Glutamatergic neuron (in vitro differentiated cells): ENCODE results near the gene DOK3. TPM values are rescaled to one million over a fixed set of nuclear protein-coding genes. Genes with fewer than 3 reads are reported as not detected.
A peak's percentile ranks its signal among the peaks of the same experiment; 100 is the strongest.

ENCODE experiments used
- DNase-seq: peaks from one replicate; pipeline ENCODE4 v3.0.0; 2022
- H3K27ac Mint-ChIP-seq: one replicate; pipeline ENCODE4 v1.8.0; 2020; ENCODE audit warnings: mild to moderate bottlenecking, mixed read lengths, inconsistent platforms; ENCODE audit not compliant: unreplicated experiment
- H3K27me3 Mint-ChIP-seq: one replicate; pipeline ENCODE4 v1.8.0; 2020; ENCODE audit warnings: mild to moderate bottlenecking, moderate library complexity, mixed read lengths, inconsistent platforms; ENCODE audit not compliant: unreplicated experiment
- H3K36me3 Mint-ChIP-seq: one replicate; pipeline ENCODE4 v1.8.0; 2020; ENCODE audit warnings: mild to moderate bottlenecking, mixed read lengths, inconsistent platforms; ENCODE audit not compliant: unreplicated experiment
- H3K4me1 Mint-ChIP-seq: one replicate; pipeline ENCODE4 v1.8.0; 2020; ENCODE audit warnings: mild to moderate bottlenecking, low read depth, mixed read lengths, inconsistent platforms; ENCODE audit not compliant: unreplicated experiment
- H3K4me3 Mint-ChIP-seq: one replicate; pipeline ENCODE4 v1.8.0; 2020; ENCODE audit warnings: mild to moderate bottlenecking, mixed read lengths, inconsistent platforms; ENCODE audit not compliant: unreplicated experiment
- H3K9me3 Mint-ChIP-seq: one replicate; pipeline ENCODE4 v1.8.0; 2020; ENCODE audit warnings: mild to moderate bottlenecking, moderate library complexity, mixed read lengths, inconsistent platforms; ENCODE audit not compliant: unreplicated experiment
- CTCF ChIP-seq: fragments of 200-600 bp; sonication (generic); IDR thresholded peaks from one replicate; pipeline ENCODE4 v1.5.0; 2021; ENCODE audit not compliant: partially characterized antibody, unreplicated experiment
- total RNA-seq: library from RNA; stranded (reverse); fragmentation: NEBNext Ultra II Directional; extraction: Animal tissue kit (Norgen Biotek cat#: 25700); gene quantifications from one replicate; pipeline ENCODE4 v1.2.1, GENCODE V29; 2021; ENCODE audit not compliant: unreplicated experiment

Gene DOK3
- total RNA-seq, 1 donor from 2014 or later, result 29.2 TPM

- H3K4me3 Mint-ChIP-seq, result peak within 1 kb of the TSS; percentile 85
- H3K36me3 Mint-ChIP-seq, result no peaks in the 10 kb centered on the region
- peak; percentile 97 for DNase-seq
- peaks cover 15% of the 10 kb centered on the region for H3K9me3 Mint-ChIP-seq
- peaks cover 39% of the 10 kb centered on the region for H3K4me1 Mint-ChIP-seq
- peak within 1 kb of the TSS; percentile 92 for H3K27ac Mint-ChIP-seq
- TF ChIP-seq CTCF, result no peak
- peaks cover 21% of the 10 kb centered on the region for H3K27me3 Mint-ChIP-seq
Observed at GRCh38 chr5:177497292-177498012, 12.2 kb downstream of the DOK3 start, which contains the start of gene PDLIM7. TSS of gene PDLIM7 (minus strand) at chr5:177497604. CDS start at chr5:177496512, 1,092 bp downstream.

GRCh38 chr5:177496727-177497291, 12.8 kb downstream of the DOK3 start:
- Mint-ChIP-seq H3K36me3 (no peaks in the 10 kb centered on the region), H3K4me1 (peaks cover 32% of the 10 kb centered on the region), H3K9me3 (peaks cover 10% of the 10 kb centered on the region), H3K4me3 (peak overlapping the region; percentile 85), H3K27me3 (peaks cover 15% of the 10 kb centered on the region), H3K27ac (peak overlapping the region; percentile 92)
- peak; percentile 86 for DNase-seq
- TF ChIP-seq CTCF, result no peak

- H3K4me1 Mint-ChIP-seq, result peaks cover 27% of the 10 kb centered on the region
- H3K27me3 Mint-ChIP-seq, result peaks cover 15% of the 10 kb centered on the region
- peak; percentile 34 for TF ChIP-seq CTCF
- no peak for DNase-seq
- H3K9me3 Mint-ChIP-seq, result peaks cover 10% of the 10 kb centered on the region
- peak overlapping the region; percentile 92 for H3K27ac Mint-ChIP-seq
- peak overlapping the region; percentile 85 for H3K4me3 Mint-ChIP-seq
- no peaks in the 10 kb centered on the region for H3K36me3 Mint-ChIP-seq
Observed at GRCh38 chr5:177496070-177496726, 13.4 kb downstream of the DOK3 start.

- peak overlapping the region; percentile 92 for H3K27ac Mint-ChIP-seq
- TF ChIP-seq CTCF, result no peak
- H3K27me3 Mint-ChIP-seq, result peaks cover 16% of the 10 kb centered on the region
- peaks cover 10% of the 10 kb centered on the region for H3K9me3 Mint-ChIP-seq
- peak overlapping the region; percentile 85 for H3K4me3 Mint-ChIP-seq
- H3K36me3 Mint-ChIP-seq, result no peaks in the 10 kb centered on the region
- peaks cover 24% of the 10 kb centered on the region for H3K4me1 Mint-ChIP-seq
- DNase-seq, result peak; percentile 60
Observed at GRCh38 chr5:177495243-177496060, 14.2 kb downstream of the DOK3 start.
